ENCODE measurements around the gene SLC38A9. TPM values are rescaled to one million over a fixed set of nuclear protein-coding genes. Genes with fewer than 3 reads are reported as not detected.
A peak's percentile ranks its signal among the peaks of the same experiment; 100 is the strongest.

Gene SLC38A9
- total RNA-seq, 1 experiment from 2014 or later: 12.9 TPM

- no peak for DNase-seq
- Histone ChIP-seq H3K4me3 (no peak overlapping the region), H3K27me3 (no peaks in the 10 kb centered on the region), H3K36me3 (no peaks in the 10 kb centered on the region; the same call in none of the 2 replicates), H3K9me3 (no peaks in the 10 kb centered on the region)
Measured at GRCh38 chr5:55682071-55682470, 30.1 kb downstream of the SLC38A9 start.

- Histone ChIP-seq H3K36me3 (no peaks in the 10 kb centered on the region; the same call in 1 of the 2 replicates), H3K27me3 (no peaks in the 10 kb centered on the region), H3K9me3 (no peaks in the 10 kb centered on the region), H3K4me3 (no peak overlapping the region)
- DNase-seq: no peak
Measured at GRCh38 chr5:55681301-55681700, 30.8 kb downstream of the SLC38A9 start.

- DNase-seq: no peak
- Histone ChIP-seq H3K9me3 (no peaks in the 10 kb centered on the region), H3K27me3 (no peaks in the 10 kb centered on the region), H3K36me3 (no peaks in the 10 kb centered on the region), H3K4me3 (no peak overlapping the region)
Measured at GRCh38 chr5:55680353-55680752, 31.8 kb downstream of the SLC38A9 start.

- H3K4me3 ChIP-seq: no peak overlapping the region
- no peak for DNase-seq
Measured at GRCh38 chr5:55679556-55679955, 32.6 kb downstream of the SLC38A9 start.

GRCh38 chr5:55675119-55675518 lies 37.0 kb downstream of the SLC38A9 start:
- H3K9me3 ChIP-seq: no peaks in the 10 kb centered on the region
- H3K27me3 ChIP-seq: no peaks in the 10 kb centered on the region
- no peak for DNase-seq
- no peak overlapping the region for H3K4me3 ChIP-seq
- no peaks in the 10 kb centered on the region; the same call in 1 of the 2 replicates for H3K36me3 ChIP-seq

More at GRCh38 chr5:55679556-55679955, 32.6 kb downstream of the SLC38A9 start:
- Histone ChIP-seq H3K36me3 (no peaks in the 10 kb centered on the region), H3K9me3 (no peaks in the 10 kb centered on the region), H3K27me3 (no peaks in the 10 kb centered on the region)

- H3K27me3 ChIP-seq: no peaks in the 10 kb centered on the region
- no peak for DNase-seq
- no peaks in the 10 kb centered on the region for H3K9me3 ChIP-seq
- H3K4me3 ChIP-seq: no peak overlapping the region
- H3K36me3 ChIP-seq: no peaks in the 10 kb centered on the region; the same call in 1 of the 2 replicates
Measured at GRCh38 chr5:55674340-55674739, 37.8 kb downstream of the SLC38A9 start.

- Histone ChIP-seq H3K36me3 (no peaks in the 10 kb centered on the region; the same call in 1 of the 2 replicates), H3K27me3 (no peaks in the 10 kb centered on the region), H3K9me3 (no peaks in the 10 kb centered on the region), H3K4me3 (no peak overlapping the region)
- DNase-seq: no peak
Measured at GRCh38 chr5:55672477-55672911, 39.6 kb downstream of the SLC38A9 start.

- DNase-seq: no peak
- Histone ChIP-seq H3K27me3 (no peaks in the 10 kb centered on the region), H3K4me3 (no peak overlapping the region), H3K36me3 (no peaks in the 10 kb centered on the region; the same call in 1 of the 2 replicates), H3K9me3 (no peaks in the 10 kb centered on the region)
Measured at GRCh38 chr5:55671975-55672374, 40.1 kb downstream of the SLC38A9 start.

- H3K36me3 ChIP-seq: peaks cover 3% of the 10 kb centered on the region; the same call in 1 of the 2 replicates
- DNase-seq: peak; percentile 50
- no peaks in the 10 kb centered on the region for H3K27me3 ChIP-seq
- H3K4me3 ChIP-seq: no peak overlapping the region
- H3K9me3 ChIP-seq: no peaks in the 10 kb centered on the region
Measured at GRCh38 chr5:55668356-55668755, 43.8 kb downstream of the SLC38A9 start.

- no peaks in the 10 kb centered on the region for H3K27me3 ChIP-seq
- DNase-seq: no peak
Measured at GRCh38 chr5:55667938-55668337, 44.2 kb downstream of the SLC38A9 start.

GRCh38 chr5:55665065-55665464 lies 47.1 kb downstream of the SLC38A9 start:
- peak; percentile 27 for DNase-seq
- no peaks in the 10 kb centered on the region for H3K9me3 ChIP-seq
- H3K27me3 ChIP-seq: no peaks in the 10 kb centered on the region
- H3K4me3 ChIP-seq: no peak overlapping the region
- peaks cover 10% of the 10 kb centered on the region; the same call in 1 of the 2 replicates for H3K36me3 ChIP-seq

More at GRCh38 chr5:55667938-55668337, 44.2 kb downstream of the SLC38A9 start:
- Histone ChIP-seq H3K9me3 (no peaks in the 10 kb centered on the region), H3K4me3 (no peak overlapping the region), H3K36me3 (0 out of 2 replicates have a peak, but pooled peaks cover 4% of the 10 kb centered on the region)

- no peak for DNase-seq
- Histone ChIP-seq H3K9me3 (no peaks in the 10 kb centered on the region), H3K36me3 (peaks cover 6% of the 10 kb centered on the region; the same call in 1 of the 2 replicates), H3K27me3 (no peaks in the 10 kb centered on the region), H3K4me3 (no peak overlapping the region)
Measured at GRCh38 chr5:55657443-55657842, 54.7 kb downstream of the SLC38A9 start.

GRCh38 chr5:55650386-55650785 lies 61.7 kb downstream of the SLC38A9 start:
- Histone ChIP-seq H3K9me3 (no peaks in the 10 kb centered on the region), H3K27me3 (no peaks in the 10 kb centered on the region), H3K4me3 (no peak overlapping the region), H3K36me3 (peaks cover 3% of the 10 kb centered on the region)
- DNase-seq: no peak

- no peak for DNase-seq
- Histone ChIP-seq H3K27me3 (no peaks in the 10 kb centered on the region), H3K9me3 (no peaks in the 10 kb centered on the region), H3K36me3 (peaks cover 3% of the 10 kb centered on the region), H3K4me3 (no peak overlapping the region)
Measured at GRCh38 chr5:55649963-55650362, 62.2 kb downstream of the SLC38A9 start.

GRCh38 chr5:55645304-55645703 lies 66.8 kb downstream of the SLC38A9 start:
- no peaks in the 10 kb centered on the region for H3K9me3 ChIP-seq
- no peak overlapping the region for H3K4me3 ChIP-seq
- no peaks in the 10 kb centered on the region for H3K27me3 ChIP-seq
- DNase-seq: peak; percentile 68
- H3K36me3 ChIP-seq: peaks cover 3% of the 10 kb centered on the region

- H3K36me3 ChIP-seq: no peaks in the 10 kb centered on the region
- no peaks in the 10 kb centered on the region for H3K9me3 ChIP-seq
- H3K4me3 ChIP-seq: no peak overlapping the region
- no peaks in the 10 kb centered on the region for H3K27me3 ChIP-seq
- DNase-seq: no peak
Measured at GRCh38 chr5:55638455-55638854, 73.7 kb downstream of the SLC38A9 start.

- H3K36me3 ChIP-seq: no peaks in the 10 kb centered on the region
- no peaks in the 10 kb centered on the region for H3K27me3 ChIP-seq
- no peak overlapping the region for H3K4me3 ChIP-seq
- DNase-seq: no peak
- H3K9me3 ChIP-seq: no peaks in the 10 kb centered on the region
Measured at GRCh38 chr5:55638051-55638450, 74.1 kb downstream of the SLC38A9 start.

GRCh38 chr5:55636683-55637082 lies 75.4 kb downstream of the SLC38A9 start:
- Histone ChIP-seq H3K4me3 (no peak overlapping the region), H3K27me3 (no peaks in the 10 kb centered on the region), H3K9me3 (no peaks in the 10 kb centered on the region), H3K36me3 (no peaks in the 10 kb centered on the region)
- peak; percentile 61 for DNase-seq

Data from MG63 (cell line).